IMR-90 (cell line): ENCODE results near the gene RFXANK. TPM values are rescaled to one million over a fixed set of nuclear protein-coding genes. Genes with fewer than 3 reads are reported as not detected.

Experiments
- ATAC-seq: fragments of 200-7000 bp; cut with Tn5 transposase; 2 replicates; pipeline ENCODE4 v1.9.1; 2020; ENCODE audit warnings: low read depth, mild to moderate bottlenecking, moderate library complexity
- BruUV-seq: library from RNA; stranded (reverse); fragments of 400-500 nt; replicated peaks from 2 replicates; lab custom pipeline; 2021; lab: Mats Ljungman, UMichigan
- CTCF ChIA-PET: fragments of 300-600 bp; formaldehyde crosslinking; extraction: SDS; loops from one replicate; lab custom pipeline; 2021; ENCODE audit warnings: antibody characterized with exemption; lab: Yijun Ruan, JAX
- POLR2A ChIA-PET: fragments of 300-600 bp; sonication (Branson Sonifier 250); formaldehyde crosslinking; loops from one replicate; lab custom pipeline; 2022; ENCODE audit warnings: antibody characterized with exemption; ENCODE audit not compliant: unreplicated experiment; lab: Charles Lee
- DNase-seq: peaks from one replicate; pipeline ENCODE4 v3.0.0; 2013
- H2AFZ ChIP-seq: replicated peaks from 2 replicates; pipeline ENCODE3; 2013; ENCODE audit warnings: low read length, mild to moderate bottlenecking; ENCODE audit not compliant: poor library complexity
- H2AK5ac ChIP-seq: 2 replicates; pipeline ENCODE4 v1.6.1; 2013; ENCODE audit warnings: low read depth, low read length, inconsistent platforms
- H2AK9ac ChIP-seq: replicated peaks from 2 replicates; pipeline ENCODE3; 2013; ENCODE audit warnings: mild to moderate bottlenecking, low read depth, low read length, moderate library complexity; ENCODE audit not compliant: poor library complexity
- H2BK120ac ChIP-seq: 2 replicates; pipeline ENCODE4 v1.6.1; 2013; ENCODE audit warnings: low read depth, low read length, inconsistent platforms
- H2BK15ac ChIP-seq: 3 replicates; pipeline ENCODE4 v1.6.1; 2013; ENCODE audit warnings: low read depth, low read length, inconsistent platforms
- H2BK20ac ChIP-seq: 2 replicates; pipeline ENCODE4 v1.6.1; 2013; ENCODE audit warnings: low read depth, mild to moderate bottlenecking, inconsistent platforms, low read length, moderate library complexity
- H2BK5ac ChIP-seq: 2 replicates; pipeline ENCODE4 v1.6.1; 2013; ENCODE audit warnings: mild to moderate bottlenecking, low read depth, low read length, inconsistent platforms; ENCODE audit not compliant: poor library complexity, severe bottlenecking
- H3K14ac ChIP-seq: replicated peaks from 2 replicates; pipeline ENCODE4 v1.6.1; 2013; ENCODE audit warnings: low read depth, low read length, inconsistent platforms
- H3K18ac ChIP-seq: 2 replicates; pipeline ENCODE4 v1.6.1; 2013; ENCODE audit warnings: low read depth, low read length, control low read depth
- H3K23ac ChIP-seq: 2 replicates; pipeline ENCODE4 v1.6.1; 2013; ENCODE audit warnings: low read depth, low read length, inconsistent platforms
- H3K27ac ChIP-seq: 2 replicates; pipeline ENCODE4 v1.5.1; 2013; ENCODE audit warnings: mild to moderate bottlenecking, control low read depth, low read length; ENCODE audit not compliant: insufficient read depth
- H3K27me3 ChIP-seq: 2 replicates; pipeline ENCODE4 v1.6.1; 2013; ENCODE audit warnings: low read length; ENCODE audit not compliant: control insufficient read depth, insufficient read depth
- H3K36me3 ChIP-seq: 2 replicates; pipeline ENCODE4 v1.6.1; 2013; ENCODE audit warnings: low read length, mixed read lengths; ENCODE audit not compliant: control insufficient read depth, insufficient read depth
- H3K4ac ChIP-seq: 2 replicates; pipeline ENCODE4 v1.6.1; 2013; ENCODE audit warnings: low read depth, low read length, inconsistent platforms
- H3K4me1 ChIP-seq: 2 replicates; pipeline ENCODE4 v1.6.1; 2013; ENCODE audit warnings: low read length, mixed read lengths; ENCODE audit not compliant: control insufficient read depth, insufficient read depth
- H3K4me2 ChIP-seq: 2 replicates; pipeline ENCODE4 v1.6.1; 2013; ENCODE audit warnings: low read depth, mild to moderate bottlenecking, control low read depth, low read length, moderate library complexity
- H3K4me3 ChIP-seq: 2 replicates; pipeline ENCODE4 v1.5.1; 2013; ENCODE audit warnings: low read depth, mild to moderate bottlenecking, control low read depth, low read length, moderate library complexity; ENCODE audit not compliant: insufficient read depth
- H3K56ac ChIP-seq: 2 replicates; pipeline ENCODE4 v1.6.1; 2013; ENCODE audit warnings: low read length, inconsistent platforms; ENCODE audit not compliant: insufficient read depth; ENCODE audit errors: extremely low read depth
- H3K79me1 ChIP-seq, 2 experiments: 2 replicates each; pipeline ENCODE4 v1.6.1; 2013; ENCODE audit warnings: low read length in 2 of 2, inconsistent platforms in 1 of 2, low read depth in 1 of 2
- H3K9ac ChIP-seq: 2 replicates; pipeline ENCODE4 v1.6.1; 2013; ENCODE audit warnings: low read depth, low read length, control low read depth
- H3K9me1 ChIP-seq: 2 replicates; pipeline ENCODE4 v1.6.1; 2013; ENCODE audit warnings: low read length, inconsistent platforms; ENCODE audit not compliant: insufficient read depth
- H3K9me3 ChIP-seq: 2 replicates; pipeline ENCODE4 v1.6.1; 2013; ENCODE audit warnings: low read length; ENCODE audit not compliant: control insufficient read depth, insufficient read depth
- H4K20me1 ChIP-seq: 2 replicates; pipeline ENCODE4 v1.6.1; 2013; ENCODE audit warnings: low read length, inconsistent platforms; ENCODE audit not compliant: insufficient read depth
- H4K5ac ChIP-seq: 2 replicates; pipeline ENCODE4 v1.6.1; 2013; ENCODE audit warnings: mild to moderate bottlenecking, low read depth, low read length, control low read depth
- H4K8ac ChIP-seq, 2 experiments: 2 replicates each; pipeline ENCODE4 v1.6.1; 2013; ENCODE audit warnings: low read depth in 2 of 2, low read length in 2 of 2, control low read depth in 1 of 2, inconsistent platforms in 1 of 2
- H4K91ac ChIP-seq: 2 replicates; pipeline ENCODE4 v1.6.1; 2013; ENCODE audit warnings: low read depth, low read length, inconsistent platforms; ENCODE audit not compliant: insufficient read depth
- BHLHE40 ChIP-seq: fragments of 150-350 bp; IDR thresholded peaks from 2 replicates; pipeline ENCODE4 v1.6.1; 2016; ENCODE audit warnings: mild to moderate bottlenecking, low read depth, low read length
- CEBPB ChIP-seq: IDR thresholded peaks from 2 replicates; pipeline ENCODE4 v1.6.1; 2012; ENCODE audit warnings: low read depth, low read length, improper control_type of control experiment
- CHD1 ChIP-seq: IDR thresholded peaks from 2 replicates; pipeline ENCODE4 v1.6.1; 2012; ENCODE audit warnings: low read depth, low read length, improper control_type of control experiment
- FOS ChIP-seq: fragments of 150-350 bp; IDR thresholded peaks from 2 replicates; pipeline ENCODE4 v1.6.1; 2016; ENCODE audit warnings: low read depth, low read length
- MAFK ChIP-seq: IDR thresholded peaks from 2 replicates; pipeline ENCODE4 v1.6.1; 2012; ENCODE audit warnings: low read depth, low read length, improper control_type of control experiment
- MAZ ChIP-seq: IDR thresholded peaks from 2 replicates; pipeline ENCODE4 v1.6.1; 2012; ENCODE audit warnings: low read depth, mild to moderate bottlenecking, low read length, improper control_type of control experiment, moderate library complexity, borderline replicate concordance
- MXI1 ChIP-seq: IDR thresholded peaks from 2 replicates; pipeline ENCODE4 v1.6.1; 2012; ENCODE audit warnings: low read depth, mild to moderate bottlenecking, low read length, moderate library complexity, borderline replicate concordance
- NFE2L2 ChIP-seq: fragments of 150-350 bp; IDR thresholded peaks from 2 replicates; pipeline ENCODE4 v1.6.1; 2016; ENCODE audit warnings: low read depth, mild to moderate bottlenecking, low read length
- POLR2A ChIP-seq: IDR thresholded peaks from 2 replicates; pipeline ENCODE4 v1.6.1; 2012; ENCODE audit warnings: mild to moderate bottlenecking, low read depth, low read length
- RAD21 ChIP-seq: IDR thresholded peaks from 2 replicates; pipeline ENCODE4 v1.6.1; 2012; ENCODE audit warnings: low read length, improper control_type of control experiment
- RCOR1 ChIP-seq: IDR thresholded peaks from 2 replicates; pipeline ENCODE4 v1.6.1; 2012; ENCODE audit warnings: mild to moderate bottlenecking, low read length, improper control_type of control experiment; ENCODE audit not compliant: insufficient replicate concordance
- RFX5 ChIP-seq: IDR thresholded peaks from 2 replicates; pipeline ENCODE4 v1.8.0; 2012; ENCODE audit warnings: low read depth, mild to moderate bottlenecking, low read length, moderate library complexity
- WGBS, 2 experiments: methylation state at CpG; one replicate each; pipeline versions ENCODE4 v1.1.5 to v1.1.7; 2013; ENCODE audit warnings: missing lambda C conversion rate in 2 of 2; ENCODE audit not compliant: insufficient read length in 1 of 2; ENCODE audit errors: extremely low coverage in 2 of 2; 5-methylcytosine and 5-hydroxymethylcytosine counted together
- dilution Hi-C: fragments of 300-500 bp; cut with HindIII; formaldehyde crosslinking; loops from one replicate; pipeline ENCODE4 v1.14.3; 2018; ENCODE audit warnings: low sequenced_read_pairs; ENCODE audit not compliant: unreplicated experiment
- in situ Hi-C: fragments of 300-500 bp; cut with MboI; formaldehyde crosslinking; loops from 3 replicates; pipeline ENCODE4 v1.14.3; 2019; ENCODE audit warnings: low sequenced_read_pairs, inconsistent platforms, mixed read lengths
- intact Hi-C: fragments of 100-400 bp; cut with micrococcal nuclease; formaldehyde crosslinking; loops from 2 replicates; pipeline ENCODE4 v1.10.0; 2022
- polyA plus RNA-seq, 3 experiments: library from polyadenylated mRNA; depleted of rRNA; stranded (reverse); fragments of >200 nt; gene quantifications; 2 replicates each; pipeline ENCODE4 v1.2.3, GENCODE V29; 2012; ENCODE audit warnings: low replicate concordance in 1 of 3
- total RNA-seq: library from RNA; depleted of rRNA; stranded (reverse); fragments of >200 nt; gene quantifications from 2 replicates; pipeline ENCODE4 v1.2.3, GENCODE V29; 2012
- TF ChIP-seq, protein P1 (sequence below): fragments of 150-350 bp; IDR thresholded peaks from 2 replicates; pipeline ENCODE4 v1.6.1; 2017; ENCODE audit warnings: mild to moderate bottlenecking, antibody characterized with exemption, low read length, low read depth
- TF ChIP-seq, protein P2 (sequence below): fragments of 150-350 bp; IDR thresholded peaks from 2 replicates; pipeline ENCODE4 v1.6.1; 2016; ENCODE audit warnings: low read depth, mild to moderate bottlenecking, low read length, moderate library complexity, borderline replicate concordance

The RFXANK gene
- total and polyA plus RNA-seq, 2 of the 4 experiments (the other 2 are of a cell fraction): 68.3 to 97.8 TPM

DNA sequence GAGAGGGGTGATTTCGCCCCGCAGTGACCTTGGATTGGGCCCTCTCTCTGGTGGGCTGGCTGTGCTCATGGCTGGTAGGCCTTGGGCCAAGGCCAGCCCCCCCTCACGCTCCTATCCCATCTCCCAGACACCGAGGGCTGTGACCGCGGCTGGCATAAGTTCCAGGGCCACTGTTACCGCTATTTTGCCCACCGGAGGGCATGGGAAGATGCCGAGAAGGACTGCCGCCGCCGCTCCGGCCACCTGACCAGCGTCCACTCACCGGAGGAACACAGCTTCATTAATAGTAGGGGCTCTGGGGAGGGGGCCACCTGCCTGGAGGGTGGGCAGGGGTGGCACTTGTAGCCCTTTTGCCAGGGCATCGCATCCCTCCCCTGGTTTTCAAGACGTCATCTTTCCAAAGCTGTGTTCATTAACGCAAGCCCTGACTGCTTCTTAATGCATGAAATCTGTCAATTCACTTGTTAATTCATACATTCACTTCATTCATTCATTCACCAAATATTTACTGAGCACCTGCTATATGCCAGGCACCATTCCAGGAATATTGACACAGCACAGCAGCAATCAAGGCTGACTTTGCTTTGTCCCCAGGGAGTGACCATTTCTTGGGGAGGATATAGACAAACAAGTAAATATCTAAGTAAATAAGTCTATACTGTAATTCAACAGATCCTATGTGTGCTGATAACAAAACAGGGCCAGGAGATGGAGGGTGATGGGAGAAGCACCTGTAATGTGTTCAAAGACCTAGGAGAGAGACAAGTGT is 46.3 kb downstream of the RFXANK start:
- Histone ChIP-seq H3K14ac (no peak overlapping the region), H3K27ac (no peak overlapping the region), H2AK9ac (no peak overlapping the region), H3K79me1 (no peaks in the 10 kb centered on the region), H3K4ac (no peak overlapping the region), H2AFZ (no peak overlapping the region), H3K56ac (no peak overlapping the region), H3K4me1 (no peaks in the 10 kb centered on the region), H4K5ac (no peak overlapping the region), H2BK5ac (no peak overlapping the region), H3K18ac (no peak overlapping the region), H2AK5ac (no peak overlapping the region), H3K4me2 (no peak overlapping the region), H4K91ac (no peak overlapping the region), H3K9me1 (no peaks in the 10 kb centered on the region), H4K20me1 (no peaks in the 10 kb centered on the region), H4K8ac (no peak overlapping the region), H3K9ac (no peak overlapping the region), H3K4me3 (no peak overlapping the region), H3K36me3 (no peaks in the 10 kb centered on the region), H3K9me3 (peaks cover 18% of the 10 kb centered on the region), H2BK15ac (no peak overlapping the region), H3K23ac (no peak overlapping the region), H3K27me3 (peaks cover 2% of the 10 kb centered on the region; the same call in 1 of the 2 replicates), H2BK120ac (no peak overlapping the region), H2BK20ac (no peak overlapping the region)
- ChIA-PET CTCF (no interaction called here), POLR2A (no interaction called here)
- TF ChIP-seq MAZ (no peak), CEBPB (no peak), RAD21 (no peak), RCOR1 (no peak), NFE2L2 (no peak), CHD1 (no peak), POLR2A (no peak), RFX5 (no peak), MAFK (no peak), FOS (no peak), BHLHE40 (no peak), MXI1 (no peak)
- TF ChIP-seq, protein P1, sequence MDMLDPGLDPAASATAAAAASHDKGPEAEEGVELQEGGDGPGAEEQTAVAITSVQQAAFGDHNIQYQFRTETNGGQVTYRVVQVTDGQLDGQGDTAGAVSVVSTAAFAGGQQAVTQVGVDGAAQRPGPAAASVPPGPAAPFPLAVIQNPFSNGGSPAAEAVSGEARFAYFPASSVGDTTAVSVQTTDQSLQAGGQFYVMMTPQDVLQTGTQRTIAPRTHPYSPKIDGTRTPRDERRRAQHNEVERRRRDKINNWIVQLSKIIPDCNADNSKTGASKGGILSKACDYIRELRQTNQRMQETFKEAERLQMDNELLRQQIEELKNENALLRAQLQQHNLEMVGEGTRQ: no peak
- TF ChIP-seq, protein P2, sequence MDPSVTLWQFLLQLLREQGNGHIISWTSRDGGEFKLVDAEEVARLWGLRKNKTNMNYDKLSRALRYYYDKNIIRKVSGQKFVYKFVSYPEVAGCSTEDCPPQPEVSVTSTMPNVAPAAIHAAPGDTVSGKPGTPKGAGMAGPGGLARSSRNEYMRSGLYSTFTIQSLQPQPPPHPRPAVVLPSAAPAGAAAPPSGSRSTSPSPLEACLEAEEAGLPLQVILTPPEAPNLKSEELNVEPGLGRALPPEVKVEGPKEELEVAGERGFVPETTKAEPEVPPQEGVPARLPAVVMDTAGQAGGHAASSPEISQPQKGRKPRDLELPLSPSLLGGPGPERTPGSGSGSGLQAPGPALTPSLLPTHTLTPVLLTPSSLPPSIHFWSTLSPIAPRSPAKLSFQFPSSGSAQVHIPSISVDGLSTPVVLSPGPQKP: no peak
- no TSS peak for BruUV-seq
- dilution Hi-C loops: no loop called here
- intact Hi-C loops: no loop called here
- ATAC-seq (no peak), DNase-seq (no peak)
- WGBS, 2 experiments: 0% methylated on average over 1 of the region's 18 CpGs; no CpG with 5 or more reads in 1 of the 2 experiments
- in situ Hi-C loops: no loop called here
